ENCODE data around the gene RAD51C.

Gene RAD51C

DNA sequence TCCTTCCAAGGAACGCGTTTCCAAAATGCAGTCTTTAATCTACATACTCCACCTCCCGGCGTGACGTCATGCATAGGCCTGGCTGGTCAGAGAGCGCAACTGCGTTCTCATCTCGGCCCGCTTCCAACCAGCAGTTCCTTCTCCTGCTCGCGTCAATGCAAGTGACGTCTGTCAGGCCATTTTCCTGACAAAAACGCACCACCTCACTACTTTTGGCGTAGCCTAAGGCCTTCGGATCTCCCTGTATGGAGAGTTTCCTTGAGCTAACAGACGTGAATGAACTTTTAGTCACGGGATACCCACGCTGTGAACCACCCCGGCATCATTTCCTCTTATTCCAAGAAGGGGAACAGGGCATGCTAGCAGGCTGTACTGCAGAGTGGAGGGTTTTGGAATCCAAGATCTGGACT is 25.5 kb upstream of the RAD51C start:
- Histone ChIP-seq H3K4me1 (ENCODE audit: insufficient read depth, low read length, severe bottlenecking) (peaks cover 9% of the 10 kb centered on the region), H4K20me1 (ENCODE audit: insufficient read depth, low read length) (no peaks in the 10 kb centered on the region), H3K9me2 (ENCODE audit: low read depth, low read length) (no peaks in the 10 kb centered on the region), H3K36me3 (ENCODE audit: insufficient read depth, low read length) (no peaks in the 10 kb centered on the region), H3K27ac (ENCODE audit: low read depth, low read length, poor library complexity, severe bottlenecking) (no peak overlapping the region), H3F3A (ENCODE audit: insufficient read depth, low read length) (peaks cover 2% of the 10 kb centered on the region; the same call in 1 of the 2 replicates), H3K4me2 (ENCODE audit: low read length) (peak overlapping the region; percentile 76), H2AFZ (ENCODE audit: low read length) (peak overlapping the region; percentile 7; the same call in 1 of the 2 replicates), H3K9ac (ENCODE audit: low read length) (no peak overlapping the region; the same call in 1 of the 2 replicates), H3K9me3 (ENCODE audit: low read length) (no peaks in the 10 kb centered on the region), H3K79me2 (ENCODE audit: insufficient read depth, low read length) (no peaks in the 10 kb centered on the region), H3K27me3 (ENCODE audit: insufficient read depth, low read length) (peaks cover 4% of the 10 kb centered on the region; the same call in 1 of the 2 replicates), H3K4me3 (ENCODE audit: low read depth, low read length, poor library complexity, severe bottlenecking) (peak overlapping the region; percentile 51)
- TF ChIP-seq EZH2 (IDR thresholded peaks at IDR 0.05; ENCODE audit: borderline replicate concordance, low read length) = no peak
- TF ChIP-seq, protein P1, sequence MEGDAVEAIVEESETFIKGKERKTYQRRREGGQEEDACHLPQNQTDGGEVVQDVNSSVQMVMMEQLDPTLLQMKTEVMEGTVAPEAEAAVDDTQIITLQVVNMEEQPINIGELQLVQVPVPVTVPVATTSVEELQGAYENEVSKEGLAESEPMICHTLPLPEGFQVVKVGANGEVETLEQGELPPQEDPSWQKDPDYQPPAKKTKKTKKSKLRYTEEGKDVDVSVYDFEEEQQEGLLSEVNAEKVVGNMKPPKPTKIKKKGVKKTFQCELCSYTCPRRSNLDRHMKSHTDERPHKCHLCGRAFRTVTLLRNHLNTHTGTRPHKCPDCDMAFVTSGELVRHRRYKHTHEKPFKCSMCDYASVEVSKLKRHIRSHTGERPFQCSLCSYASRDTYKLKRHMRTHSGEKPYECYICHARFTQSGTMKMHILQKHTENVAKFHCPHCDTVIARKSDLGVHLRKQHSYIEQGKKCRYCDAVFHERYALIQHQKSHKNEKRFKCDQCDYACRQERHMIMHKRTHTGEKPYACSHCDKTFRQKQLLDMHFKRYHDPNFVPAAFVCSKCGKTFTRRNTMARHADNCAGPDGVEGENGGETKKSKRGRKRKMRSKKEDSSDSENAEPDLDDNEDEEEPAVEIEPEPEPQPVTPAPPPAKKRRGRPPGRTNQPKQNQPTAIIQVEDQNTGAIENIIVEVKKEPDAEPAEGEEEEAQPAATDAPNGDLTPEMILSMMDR (IDR thresholded peaks at IDR 0.05; ENCODE audit: low read length) = no peak

DNA sequence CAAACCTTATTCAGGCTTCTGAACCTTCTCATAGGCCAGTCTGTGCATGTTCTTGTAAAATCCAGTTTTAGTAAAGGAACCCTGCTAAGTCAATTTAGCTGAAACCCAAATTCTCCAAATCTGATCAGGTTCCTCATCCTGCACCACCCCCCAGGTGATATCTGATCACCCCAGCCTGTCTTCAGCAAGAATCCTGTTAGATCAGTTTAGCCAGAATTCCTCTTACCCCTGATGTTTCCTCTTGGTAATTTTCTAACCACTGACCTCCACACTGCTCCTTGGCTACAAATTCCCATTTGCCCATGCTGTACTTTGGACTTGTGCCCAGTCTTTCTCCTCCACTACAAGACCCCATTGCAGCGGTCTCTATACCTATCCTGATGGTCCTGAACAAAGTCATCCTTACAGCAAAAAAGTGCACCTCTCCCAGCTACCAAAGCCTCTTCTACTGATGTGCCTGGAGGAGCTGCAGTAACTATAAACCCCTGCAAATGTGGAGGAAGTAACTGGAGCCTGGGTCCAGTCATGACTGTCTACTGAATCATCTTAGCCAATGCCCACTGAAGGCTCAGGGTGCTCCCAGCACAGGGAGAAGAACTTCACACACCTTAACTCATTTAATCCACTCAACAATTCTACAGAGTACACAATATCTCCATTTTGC is 24.3 kb upstream of the RAD51C start:
- Histone ChIP-seq H3K9me2 (ENCODE audit: low read depth, low read length) (no peaks in the 10 kb centered on the region), H3F3A (ENCODE audit: insufficient read depth, low read length) (peaks cover 2% of the 10 kb centered on the region; the same call in 1 of the 2 replicates), H3K36me3 (ENCODE audit: insufficient read depth, low read length) (no peaks in the 10 kb centered on the region), H3K4me1 (ENCODE audit: insufficient read depth, low read length, severe bottlenecking) (peaks cover 9% of the 10 kb centered on the region), H3K27ac (ENCODE audit: low read depth, low read length, poor library complexity, severe bottlenecking) (no peak overlapping the region), H3K9ac (ENCODE audit: low read length) (no peak overlapping the region), H2AFZ (ENCODE audit: low read length) (no peak overlapping the region), H4K20me1 (ENCODE audit: insufficient read depth, low read length) (no peaks in the 10 kb centered on the region), H3K4me3 (ENCODE audit: low read depth, low read length, poor library complexity, severe bottlenecking) (no peak overlapping the region), H3K9me3 (ENCODE audit: low read length) (no peaks in the 10 kb centered on the region), H3K27me3 (ENCODE audit: insufficient read depth, low read length) (peaks cover 4% of the 10 kb centered on the region; the same call in 1 of the 2 replicates), H3K4me2 (ENCODE audit: low read length) (no peak overlapping the region), H3K79me2 (ENCODE audit: insufficient read depth, low read length) (no peaks in the 10 kb centered on the region)
- TF ChIP-seq, protein P1 (IDR thresholded peaks at IDR 0.05; ENCODE audit: low read length) = no peak
- no peak for TF ChIP-seq EZH2 (IDR thresholded peaks at IDR 0.05; ENCODE audit: borderline replicate concordance, low read length)

DNA sequence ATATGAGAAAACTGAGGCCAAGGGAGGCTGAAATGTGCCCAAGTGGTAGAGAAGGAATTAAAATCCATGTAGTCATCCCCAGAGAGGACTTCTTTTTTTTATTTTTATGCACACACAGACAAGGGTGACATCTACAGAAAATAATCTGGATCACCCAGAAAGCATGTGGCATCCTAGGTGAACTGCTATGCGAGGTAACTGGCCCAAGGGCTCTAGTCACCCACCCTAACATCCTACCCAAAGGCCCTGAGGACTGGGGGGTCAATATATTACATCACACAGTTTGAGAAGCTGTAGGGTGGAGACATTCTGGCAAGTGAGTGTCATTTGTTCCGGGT is 23.8 kb upstream of the RAD51C start:
- H2AFZ ChIP-seq (ENCODE audit: low read length) = no peak overlapping the region
- H3K27ac ChIP-seq (ENCODE audit: low read depth, low read length, poor library complexity, severe bottlenecking) = no peak overlapping the region
- no peaks in the 10 kb centered on the region for H3K9me3 ChIP-seq (ENCODE audit: low read length)
- peaks cover 4% of the 10 kb centered on the region; the same call in 1 of the 2 replicates for H3K27me3 ChIP-seq (ENCODE audit: insufficient read depth, low read length)
- no peak overlapping the region for H3K9ac ChIP-seq (ENCODE audit: low read length)
- no peaks in the 10 kb centered on the region for H3K9me2 ChIP-seq (ENCODE audit: low read depth, low read length)
- H3K79me2 ChIP-seq (ENCODE audit: insufficient read depth, low read length) = no peaks in the 10 kb centered on the region
- peaks cover 9% of the 10 kb centered on the region for H3K4me1 ChIP-seq (ENCODE audit: insufficient read depth, low read length, severe bottlenecking)
- peaks cover 2% of the 10 kb centered on the region; the same call in 1 of the 2 replicates for H3F3A ChIP-seq (ENCODE audit: insufficient read depth, low read length)
- no peak overlapping the region for H3K4me3 ChIP-seq (ENCODE audit: low read depth, low read length, poor library complexity, severe bottlenecking)
- TF ChIP-seq, protein P1 (IDR thresholded peaks at IDR 0.05; ENCODE audit: low read length) = no peak
- TF ChIP-seq EZH2 (IDR thresholded peaks at IDR 0.05; ENCODE audit: borderline replicate concordance, low read length) = no peak
- H3K36me3 ChIP-seq (ENCODE audit: insufficient read depth, low read length) = no peaks in the 10 kb centered on the region
- H4K20me1 ChIP-seq (ENCODE audit: insufficient read depth, low read length) = no peaks in the 10 kb centered on the region
- H3K4me2 ChIP-seq (ENCODE audit: low read length) = no peak overlapping the region

Data from OCI-LY1 (cell line).